ENCODE results near the gene ZNF14.
A peak's percentile ranks its signal among the peaks of the same experiment; 100 is the strongest.
"Not testable (repeated sequence)": the region's sequence is repeated elsewhere in the genome, so short reads cannot be mapped to it uniquely, and the experiment has no call there.

ZNF14 gene

GRCh38 chr19:19732579-19733501 lies at the start of gene ZNF14:
Gene ZNF14 (minus strand): TSS chr19:19733112. CDS start chr19:19732958, 154 bp downstream.
- Mint-ChIP-seq H3K4me3 (peak within 1 kb of the TSS; percentile 98), H3K9me3 (ENCODE audit: low read depth) (peaks cover 7% of the 10 kb centered on the region), H3K36me3 (peaks cover 18% of the 10 kb centered on the region), H3K27me3 (no peaks in the 10 kb centered on the region), H3K4me1 (ENCODE audit: low read depth) (peaks cover 31% of the 10 kb centered on the region), H3K27ac (peak within 1 kb of the TSS; percentile 93)

GRCh38 chr19:19781791-19782190 lies 48.9 kb upstream of the ZNF14 start:
- Mint-ChIP-seq H3K4me1 (ENCODE audit: low read depth) (peaks cover 60% of the 10 kb centered on the region), H3K9me3 (ENCODE audit: low read depth) (peaks cover 12% of the 10 kb centered on the region)
- H3K27ac Mint-ChIP-seq: not testable (repeated sequence)

GRCh38 chr19:19778666-19779065 lies 45.8 kb upstream of the ZNF14 start:
- Mint-ChIP-seq H3K4me3 (peak overlapping the region; percentile 99), H3K4me1 (ENCODE audit: low read depth) (peaks cover 66% of the 10 kb centered on the region), H3K27ac (peak overlapping the region; percentile 31), H3K36me3 (peaks cover 23% of the 10 kb centered on the region), H3K27me3 (no peaks in the 10 kb centered on the region), H3K9me3 (ENCODE audit: low read depth) (peaks cover 5% of the 10 kb centered on the region)

More at GRCh38 chr19:19781791-19782190, 48.9 kb upstream of the ZNF14 start:
- not testable (repeated sequence) for H3K27me3 Mint-ChIP-seq, H3K4me3 Mint-ChIP-seq
- peaks cover 35% of the 10 kb centered on the region for H3K36me3 Mint-ChIP-seq

GRCh38 chr19:19777692-19778091 lies 44.8 kb upstream of the ZNF14 start:
- Mint-ChIP-seq H3K27ac (peak overlapping the region; percentile 97), H3K36me3 (peaks cover 21% of the 10 kb centered on the region), H3K4me1 (ENCODE audit: low read depth) (peaks cover 62% of the 10 kb centered on the region), H3K4me3 (peak overlapping the region; percentile 99), H3K9me3 (ENCODE audit: low read depth) (peaks cover 5% of the 10 kb centered on the region), H3K27me3 (no peaks in the 10 kb centered on the region)

- peaks cover 5% of the 10 kb centered on the region for H3K9me3 Mint-ChIP-seq (ENCODE audit: low read depth)
Observed at GRCh38 chr19:19776206-19777008, 43.5 kb upstream of the ZNF14 start.

GRCh38 chr19:19775891-19776205 lies 42.9 kb upstream of the ZNF14 start:
- Mint-ChIP-seq H3K27me3 (no peaks in the 10 kb centered on the region), H3K27ac (peak overlapping the region; percentile 97), H3K36me3 (peaks cover 16% of the 10 kb centered on the region), H3K9me3 (ENCODE audit: low read depth) (peaks cover 5% of the 10 kb centered on the region), H3K4me1 (ENCODE audit: low read depth) (peaks cover 56% of the 10 kb centered on the region), H3K4me3 (peak overlapping the region; percentile 99)

More at GRCh38 chr19:19776206-19777008, 43.5 kb upstream of the ZNF14 start:
- H3K27ac Mint-ChIP-seq: peak overlapping the region; percentile 97
- peaks cover 14% of the 10 kb centered on the region for H3K36me3 Mint-ChIP-seq
- no peaks in the 10 kb centered on the region for H3K27me3 Mint-ChIP-seq
- H3K4me1 Mint-ChIP-seq (ENCODE audit: low read depth): peaks cover 54% of the 10 kb centered on the region
- peak overlapping the region; percentile 99 for H3K4me3 Mint-ChIP-seq

GRCh38 chr19:19774354-19775033 lies 41.6 kb upstream of the ZNF14 start:
- H3K9me3 Mint-ChIP-seq (ENCODE audit: low read depth): peaks cover 5% of the 10 kb centered on the region
- peaks cover 14% of the 10 kb centered on the region for H3K36me3 Mint-ChIP-seq
- no peak overlapping the region for H3K27ac Mint-ChIP-seq
- peaks cover 52% of the 10 kb centered on the region for H3K4me1 Mint-ChIP-seq (ENCODE audit: low read depth)
- H3K4me3 Mint-ChIP-seq: peak overlapping the region; percentile 99
- no peaks in the 10 kb centered on the region for H3K27me3 Mint-ChIP-seq

- H3K4me3 Mint-ChIP-seq; H3K27ac Mint-ChIP-seq; H3K27me3 Mint-ChIP-seq; H3K9me3 Mint-ChIP-seq (ENCODE audit: low read depth); H3K36me3 Mint-ChIP-seq: not testable (repeated sequence)
- H3K4me1 Mint-ChIP-seq (ENCODE audit: low read depth): peaks cover 30% of the 10 kb centered on the region
Observed at GRCh38 chr19:19771963-19772362, 39.1 kb upstream of the ZNF14 start.

- peaks cover 16% of the 10 kb centered on the region for H3K4me1 Mint-ChIP-seq (ENCODE audit: low read depth)
- H3K27me3 Mint-ChIP-seq; H3K9me3 Mint-ChIP-seq (ENCODE audit: low read depth); H3K27ac Mint-ChIP-seq; H3K4me3 Mint-ChIP-seq; H3K36me3 Mint-ChIP-seq: not testable (repeated sequence)
Observed at GRCh38 chr19:19769971-19770370, 37.1 kb upstream of the ZNF14 start.

- H3K4me3 Mint-ChIP-seq: no peak overlapping the region
- peaks cover 5% of the 10 kb centered on the region for H3K36me3 Mint-ChIP-seq
- H3K27ac Mint-ChIP-seq: no peak overlapping the region
- no peaks in the 10 kb centered on the region for H3K4me1 Mint-ChIP-seq (ENCODE audit: low read depth)
- no peaks in the 10 kb centered on the region for H3K27me3 Mint-ChIP-seq
- no peaks in the 10 kb centered on the region for H3K9me3 Mint-ChIP-seq (ENCODE audit: low read depth)
Observed at GRCh38 chr19:19758164-19758563, 25.3 kb upstream of the ZNF14 start.

- Mint-ChIP-seq H3K36me3 (no peaks in the 10 kb centered on the region), H3K27ac (no peak overlapping the region), H3K27me3 (no peaks in the 10 kb centered on the region), H3K4me3 (no peak overlapping the region), H3K4me1 (ENCODE audit: low read depth) (no peaks in the 10 kb centered on the region), H3K9me3 (ENCODE audit: low read depth) (no peaks in the 10 kb centered on the region)
Observed at GRCh38 chr19:19752760-19753403, 20.0 kb upstream of the ZNF14 start.

GRCh38 chr19:19751846-19752245 lies 18.9 kb upstream of the ZNF14 start:
- Mint-ChIP-seq H3K27me3 (no peaks in the 10 kb centered on the region), H3K36me3 (no peaks in the 10 kb centered on the region), H3K27ac (no peak overlapping the region), H3K4me1 (ENCODE audit: low read depth) (no peaks in the 10 kb centered on the region), H3K4me3 (no peak overlapping the region), H3K9me3 (ENCODE audit: low read depth) (no peaks in the 10 kb centered on the region)

- H3K9me3 Mint-ChIP-seq (ENCODE audit: low read depth): no peaks in the 10 kb centered on the region
Observed at GRCh38 chr19:19750842-19751790, 18.2 kb upstream of the ZNF14 start.

More at GRCh38 chr19:19750842-19751790, 18.2 kb upstream of the ZNF14 start:
- Mint-ChIP-seq H3K27me3 (no peaks in the 10 kb centered on the region), H3K27ac (no peak overlapping the region), H3K4me3 (no peak overlapping the region), H3K4me1 (ENCODE audit: low read depth) (no peaks in the 10 kb centered on the region), H3K36me3 (no peaks in the 10 kb centered on the region)

All from activated naive CD8-positive, alpha-beta T cell (primary cell).